Subcutaneous adipose tissue (tissue), 4 donors: ENCODE measurements around the gene NSD2. TPM values are rescaled to one million over a fixed set of nuclear protein-coding genes. Genes with fewer than 3 reads are reported as not detected.

ENCODE experiments used
- total RNA-seq, 4 donors: library from RNA; depleted of rRNA; stranded (reverse); fragments of >200 nt; gene quantifications; one replicate each; pipeline ENCODE4 v1.1.0, GENCODE V29; 2016
- TF ChIP-seq, protein P1 (sequence below): fragments of 450-650 bp; IDR thresholded peaks from one replicate; pipeline ENCODE4 v1.5.1; 2016; ENCODE audit warnings: low read depth, mild to moderate bottlenecking, control low read depth, antibody characterized with exemption, moderate library complexity

Gene NSD2
- total RNA-seq, 4 donors from 2014 or later, result 22.3 to 49.9 (median 33.7) TPM

DNA sequence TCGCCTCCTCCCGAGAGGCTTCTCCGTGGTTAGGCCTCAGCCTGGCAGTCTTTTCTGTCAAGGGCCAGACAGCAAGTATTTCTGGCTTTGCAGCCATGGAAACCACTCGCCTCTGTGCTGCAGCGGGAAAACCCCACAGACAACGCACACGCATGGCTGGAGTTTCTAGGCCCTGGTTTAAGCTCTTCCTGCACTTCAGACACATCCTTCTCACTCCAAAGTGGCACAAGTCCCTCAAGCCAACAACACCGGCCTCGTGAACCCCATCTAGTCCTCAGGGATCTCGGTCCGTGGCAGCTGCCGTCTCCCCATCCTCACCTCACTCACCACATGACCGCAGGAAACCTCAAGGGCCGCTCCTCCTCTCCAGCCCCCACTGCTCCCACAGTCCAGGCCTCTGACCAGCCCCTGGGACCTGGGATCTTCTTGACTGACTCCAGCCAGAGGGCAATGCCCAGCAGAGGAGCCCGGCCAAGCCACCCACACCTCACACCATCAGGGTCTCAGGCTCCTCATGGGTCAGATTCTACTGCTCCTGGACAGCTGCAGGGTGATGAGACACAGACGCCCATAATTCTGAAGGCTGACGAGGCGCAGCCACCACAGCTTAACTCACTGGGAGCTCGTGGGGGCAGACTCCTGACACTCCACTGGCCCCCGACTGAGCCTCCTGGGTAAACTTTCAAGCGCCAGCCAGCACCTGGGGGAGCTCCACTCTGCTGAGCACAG, 37.0 kb upstream of the NSD2 start:
- TF ChIP-seq, protein P1, sequence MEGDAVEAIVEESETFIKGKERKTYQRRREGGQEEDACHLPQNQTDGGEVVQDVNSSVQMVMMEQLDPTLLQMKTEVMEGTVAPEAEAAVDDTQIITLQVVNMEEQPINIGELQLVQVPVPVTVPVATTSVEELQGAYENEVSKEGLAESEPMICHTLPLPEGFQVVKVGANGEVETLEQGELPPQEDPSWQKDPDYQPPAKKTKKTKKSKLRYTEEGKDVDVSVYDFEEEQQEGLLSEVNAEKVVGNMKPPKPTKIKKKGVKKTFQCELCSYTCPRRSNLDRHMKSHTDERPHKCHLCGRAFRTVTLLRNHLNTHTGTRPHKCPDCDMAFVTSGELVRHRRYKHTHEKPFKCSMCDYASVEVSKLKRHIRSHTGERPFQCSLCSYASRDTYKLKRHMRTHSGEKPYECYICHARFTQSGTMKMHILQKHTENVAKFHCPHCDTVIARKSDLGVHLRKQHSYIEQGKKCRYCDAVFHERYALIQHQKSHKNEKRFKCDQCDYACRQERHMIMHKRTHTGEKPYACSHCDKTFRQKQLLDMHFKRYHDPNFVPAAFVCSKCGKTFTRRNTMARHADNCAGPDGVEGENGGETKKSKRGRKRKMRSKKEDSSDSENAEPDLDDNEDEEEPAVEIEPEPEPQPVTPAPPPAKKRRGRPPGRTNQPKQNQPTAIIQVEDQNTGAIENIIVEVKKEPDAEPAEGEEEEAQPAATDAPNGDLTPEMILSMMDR, result no peak

DNA sequence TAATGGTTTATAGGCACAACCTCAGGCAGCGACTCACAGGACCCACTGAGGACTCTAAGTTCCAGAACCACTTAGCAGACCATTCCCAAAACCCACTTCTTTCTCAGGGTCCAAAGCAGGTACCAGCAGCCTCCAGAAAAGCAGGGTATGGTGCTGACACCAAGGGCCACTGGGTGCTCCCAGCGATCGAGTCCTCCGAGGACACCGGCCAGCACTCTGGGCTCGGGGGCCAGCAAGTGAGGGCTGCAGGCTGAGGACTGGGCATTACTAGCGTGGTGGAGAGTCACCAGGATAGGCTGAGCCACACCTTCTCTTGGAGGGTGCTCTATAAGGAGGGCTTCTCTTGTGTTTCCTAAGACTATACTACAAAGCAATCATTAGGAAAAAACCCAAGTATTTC, 34.5 kb upstream of the NSD2 start:
- TF ChIP-seq, protein P1, result no peak

DNA sequence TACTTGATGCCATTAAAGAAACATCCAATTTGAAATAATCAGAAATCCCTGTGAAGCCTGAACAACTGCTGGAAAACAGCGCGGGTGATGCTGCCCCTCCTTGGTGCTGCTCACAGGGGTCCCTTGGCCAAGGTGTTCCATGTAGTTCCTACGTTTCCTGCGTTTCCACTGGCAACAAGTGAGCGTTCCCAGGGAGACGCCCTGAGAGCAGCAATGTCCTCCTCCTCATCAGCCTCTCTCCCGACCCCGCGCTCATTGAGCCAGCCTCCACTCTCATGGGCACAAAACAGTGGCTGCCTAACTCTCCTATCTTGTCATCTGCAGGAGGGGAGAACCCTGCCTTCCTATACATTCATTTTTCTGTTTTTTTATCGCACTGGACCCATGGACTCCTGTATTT, 34.1 kb upstream of the NSD2 start:
- TF ChIP-seq, protein P1, result no peak

DNA sequence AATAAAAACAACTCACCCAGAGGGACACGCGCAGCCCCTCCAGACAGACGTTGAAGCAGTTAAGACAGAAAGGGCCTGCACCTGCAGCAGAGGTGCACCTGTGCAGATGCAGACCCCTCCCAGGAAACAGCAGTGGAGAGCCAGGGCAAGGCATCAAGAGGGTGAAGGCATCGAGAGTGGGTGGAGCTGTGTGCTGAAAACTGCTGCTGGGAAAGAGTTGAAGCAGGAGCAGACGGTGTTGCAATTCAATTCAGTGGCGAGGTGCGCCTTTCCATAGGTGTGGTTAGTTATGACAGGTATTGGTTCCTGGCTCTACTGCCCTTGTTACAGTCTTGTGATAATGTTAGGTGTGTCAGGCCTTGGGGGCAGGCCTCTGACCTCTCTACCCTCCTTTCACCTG, 31.9 kb upstream of the NSD2 start:
- TF ChIP-seq, protein P1, result no peak

DNA sequence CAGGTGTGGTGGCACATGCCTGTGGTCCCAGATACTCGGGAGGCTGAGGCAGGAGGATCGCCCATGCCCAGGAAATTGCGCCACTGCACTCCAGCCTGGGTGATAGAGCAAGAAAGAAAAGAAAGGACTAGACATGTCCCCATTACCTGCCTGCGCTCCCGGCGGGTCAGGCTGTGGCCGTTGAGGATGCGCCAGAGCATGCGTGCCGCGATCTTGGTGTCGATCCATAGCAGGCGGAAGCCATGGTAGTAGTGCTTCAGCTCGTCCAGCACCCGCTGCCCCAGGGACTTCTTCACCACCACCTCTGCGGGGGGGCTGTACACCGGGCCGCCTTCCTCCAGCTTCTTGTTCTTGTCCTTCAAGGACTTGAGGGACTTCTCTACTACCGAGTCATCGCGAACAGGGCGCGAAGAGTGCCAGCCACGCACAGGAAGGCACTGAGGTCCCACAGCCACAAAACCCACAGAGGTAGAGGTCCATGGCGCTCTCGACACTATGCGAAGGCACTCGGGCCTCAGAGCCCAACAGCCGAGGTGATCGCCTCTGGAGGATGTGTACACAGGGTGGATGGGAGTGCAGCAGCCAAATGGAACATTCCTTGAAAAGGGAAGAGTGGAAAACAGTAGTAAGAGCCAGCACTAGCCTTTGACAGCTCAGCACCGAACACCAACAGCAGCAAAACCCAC, 29.8 kb upstream of the NSD2 start:
- TF ChIP-seq, protein P1, result no peak

DNA sequence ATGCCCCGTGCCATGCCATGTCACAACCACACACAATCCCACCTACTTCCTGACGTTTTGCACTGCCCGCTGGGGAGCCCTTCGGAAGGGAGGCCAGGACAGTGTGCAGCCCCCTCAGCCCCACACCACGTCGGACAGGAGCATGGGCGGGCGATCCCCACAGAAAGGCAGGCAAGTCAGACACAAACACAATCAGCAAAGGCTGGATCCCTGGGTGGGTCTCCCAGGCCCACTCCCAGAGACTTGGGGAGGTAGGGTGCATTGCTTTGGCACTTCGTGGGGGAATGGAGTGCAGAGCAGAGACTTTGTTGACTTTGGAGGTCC, 29.3 kb upstream of the NSD2 start:
- TF ChIP-seq, protein P1, result no peak

DNA sequence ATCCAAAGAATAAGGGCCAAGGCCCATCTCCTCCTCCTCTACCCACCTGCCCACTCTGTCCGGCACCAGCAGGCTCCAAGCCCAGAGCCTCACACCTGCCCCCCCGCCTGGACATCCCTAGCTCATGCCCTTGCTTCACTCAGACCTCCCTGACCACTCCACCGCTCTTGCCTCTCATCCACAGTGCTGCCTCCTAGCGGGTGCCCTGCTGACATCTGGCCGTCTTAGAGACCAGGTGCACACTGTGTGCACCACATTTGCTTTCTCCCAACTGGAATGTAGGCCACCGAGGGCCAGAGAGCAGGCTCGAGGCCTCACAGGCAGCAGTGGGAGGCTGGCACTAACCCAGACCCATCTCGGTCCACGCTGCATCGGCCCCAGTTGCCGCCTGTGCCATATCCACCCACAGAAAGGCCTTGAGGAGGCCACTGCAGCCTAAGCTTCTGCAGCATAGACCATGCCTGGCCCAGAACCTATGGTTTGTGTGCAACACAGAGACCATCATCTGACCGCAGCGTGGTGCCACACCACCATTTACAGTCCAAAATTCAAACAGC, 28.8 kb upstream of the NSD2 start:
- TF ChIP-seq, protein P1, result no peak
